Measurements from ENCODE around the gene ROMO1.

- TF ChIP-seq, protein P1, sequence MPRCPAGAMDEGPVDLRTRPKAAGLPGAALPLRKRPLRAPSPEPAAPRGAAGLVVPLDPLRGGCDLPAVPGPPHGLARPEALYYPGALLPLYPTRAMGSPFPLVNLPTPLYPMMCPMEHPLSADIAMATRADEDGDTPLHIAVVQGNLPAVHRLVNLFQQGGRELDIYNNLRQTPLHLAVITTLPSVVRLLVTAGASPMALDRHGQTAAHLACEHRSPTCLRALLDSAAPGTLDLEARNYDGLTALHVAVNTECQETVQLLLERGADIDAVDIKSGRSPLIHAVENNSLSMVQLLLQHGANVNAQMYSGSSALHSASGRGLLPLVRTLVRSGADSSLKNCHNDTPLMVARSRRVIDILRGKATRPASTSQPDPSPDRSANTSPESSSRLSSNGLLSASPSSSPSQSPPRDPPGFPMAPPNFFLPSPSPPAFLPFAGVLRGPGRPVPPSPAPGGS (IDR thresholded peaks at IDR 0.05; ENCODE audit: borderline replicate concordance, insufficient read depth, low read depth, low read length, poor library complexity, severe bottlenecking) = no peak
- TF ChIP-seq CTCF (IDR thresholded peaks at IDR 0.05 in 2 of 3, conservative IDR thresholded peaks at IDR 0.05 in 1 of 3; ENCODE audit: control insufficient read depth in 2 of 3, extremely low read depth in 1 of 3, insufficient read depth in 1 of 3, low read depth in 3 of 3, low read length in 3 of 3) = no peak
- no peak for TF ChIP-seq SP1 (IDR thresholded peaks at IDR 0.05; ENCODE audit: low read depth, low read length)
- TF ChIP-seq CHD2 (IDR thresholded peaks at IDR 0.05; ENCODE audit: borderline replicate concordance, low read depth, low read length) = no peak
- TF ChIP-seq HCFC1 (IDR thresholded peaks at IDR 0.05; ENCODE audit: low read length) = no peak
- TF ChIP-seq RCOR1 (conservative IDR thresholded peaks at IDR 0.05; ENCODE audit: low read depth, low read length) = no peak
- TF ChIP-seq YY1 (IDR thresholded peaks at IDR 0.05; ENCODE audit: low read depth, low read length) = no peak
- TF ChIP-seq EP300 (IDR thresholded peaks at IDR 0.05; ENCODE audit: borderline replicate concordance in 1 of 2, control insufficient read depth in 1 of 2, low read depth in 2 of 2, low read length in 2 of 2) = no peak
These were observed 44.7 kb downstream of the ROMO1 start for GRCh38 chr20:35743693-35744491.

Data from GM12878 (cell line).